GM12892 (cell line): ENCODE data around the gene COPG2. TPM values are rescaled to one million over a fixed set of nuclear protein-coding genes. Genes with fewer than 3 reads are reported as not detected.
"Not testable (repeated sequence)": the region's sequence is repeated elsewhere in the genome, so short reads cannot be mapped to it uniquely, and the experiment has no call there.

Experiments
- DNase-seq: peaks from one replicate; pipeline ENCODE4 v3.0.0; 2011; ENCODE audit not compliant: insufficient read length
- FAIRE-seq: peaks from 2 replicates; lab custom pipeline; 2011; peaks lifted over from hg19 to GRCh38; lab: Jason Lieb, UNC
- POLR2A ChIP-seq: IDR thresholded peaks from 2 replicates; pipeline ENCODE4 v1.6.1; 2011; ENCODE audit warnings: low read depth, low read length, control low read depth
- POLR2AphosphoS5 ChIP-seq: IDR thresholded peaks from 2 replicates; pipeline ENCODE4 v1.6.1; 2011; ENCODE audit warnings: low read depth, low read length, control low read depth
- TAF1 ChIP-seq: IDR thresholded peaks from 2 replicates; pipeline ENCODE4 v1.6.1; 2011; ENCODE audit warnings: low read depth, mild to moderate bottlenecking, control low read depth, low read length, borderline replicate concordance
- polyA plus RNA-seq: library from polyadenylated mRNA; unstranded; fragments of >200 nt; gene quantifications from one replicate; pipeline ENCODE4 v1.2.1, GENCODE V29; 2012; ENCODE audit warnings: missing spikeins, inconsistent platforms; ENCODE audit not compliant: missing spikeins

The COPG2 gene, protein sequence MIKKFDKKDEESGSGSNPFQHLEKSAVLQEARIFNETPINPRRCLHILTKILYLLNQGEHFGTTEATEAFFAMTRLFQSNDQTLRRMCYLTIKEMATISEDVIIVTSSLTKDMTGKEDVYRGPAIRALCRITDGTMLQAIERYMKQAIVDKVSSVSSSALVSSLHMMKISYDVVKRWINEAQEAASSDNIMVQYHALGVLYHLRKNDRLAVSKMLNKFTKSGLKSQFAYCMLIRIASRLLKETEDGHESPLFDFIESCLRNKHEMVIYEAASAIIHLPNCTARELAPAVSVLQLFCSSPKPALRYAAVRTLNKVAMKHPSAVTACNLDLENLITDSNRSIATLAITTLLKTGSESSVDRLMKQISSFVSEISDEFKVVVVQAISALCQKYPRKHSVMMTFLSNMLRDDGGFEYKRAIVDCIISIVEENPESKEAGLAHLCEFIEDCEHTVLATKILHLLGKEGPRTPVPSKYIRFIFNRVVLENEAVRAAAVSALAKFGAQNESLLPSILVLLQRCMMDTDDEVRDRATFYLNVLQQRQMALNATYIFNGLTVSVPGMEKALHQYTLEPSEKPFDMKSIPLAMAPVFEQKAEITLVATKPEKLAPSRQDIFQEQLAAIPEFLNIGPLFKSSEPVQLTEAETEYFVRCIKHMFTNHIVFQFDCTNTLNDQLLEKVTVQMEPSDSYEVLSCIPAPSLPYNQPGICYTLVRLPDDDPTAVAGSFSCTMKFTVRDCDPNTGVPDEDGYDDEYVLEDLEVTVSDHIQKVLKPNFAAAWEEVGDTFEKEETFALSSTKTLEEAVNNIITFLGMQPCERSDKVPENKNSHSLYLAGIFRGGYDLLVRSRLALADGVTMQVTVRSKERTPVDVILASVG
- 28.9 TPM for polyA plus RNA-seq

DNA sequence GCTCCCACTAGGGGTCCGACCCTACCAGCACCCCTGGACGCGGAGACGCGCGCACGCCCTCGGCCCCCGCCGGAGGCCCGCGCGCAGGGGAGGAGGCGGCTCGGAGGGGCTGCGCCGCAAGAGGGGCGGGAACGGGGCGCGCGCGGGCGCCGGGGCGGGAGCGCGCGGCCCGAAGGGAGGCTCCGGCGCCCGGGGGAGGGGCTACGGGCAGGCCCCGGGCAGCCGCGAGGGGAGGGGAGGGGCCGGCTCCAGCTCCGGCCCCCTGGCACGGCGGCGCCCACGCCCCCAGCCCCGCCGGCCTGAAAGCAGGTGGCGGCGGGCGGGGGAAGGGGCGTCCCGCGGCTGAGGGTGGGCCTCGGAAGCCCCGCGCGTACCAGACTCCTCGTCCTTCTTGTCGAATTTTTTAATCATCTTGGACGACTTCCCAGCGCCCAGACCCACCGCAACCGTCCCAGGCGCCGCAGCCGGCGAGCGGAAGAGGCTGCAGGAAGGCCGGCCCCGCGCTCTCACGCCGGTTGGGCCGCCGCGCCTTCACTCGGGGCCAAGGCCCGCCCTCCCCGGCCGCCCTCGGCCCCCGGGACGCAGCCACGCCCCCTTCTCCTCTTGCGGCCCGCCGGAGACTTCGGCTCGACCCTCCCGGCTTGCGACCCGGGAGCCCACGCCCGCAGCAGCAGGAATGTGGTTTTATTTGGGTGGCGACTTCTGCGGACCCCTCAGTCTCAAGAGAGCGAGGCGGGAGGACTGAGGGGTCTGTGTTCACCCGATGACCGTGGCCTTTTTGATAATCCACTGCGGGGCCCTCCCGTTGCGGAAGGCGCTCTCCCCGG is at the start of gene COPG2:
COPG2 (minus strand) TSS at position 491 of the 827 bp plus-strand sequence; CDS start at position 411, 80 bp downstream.
- DNase-seq (peak; percentile 92), FAIRE-seq (peak; percentile 96)
- TF ChIP-seq POLR2AphosphoS5 (no peak), TAF1 (peak; percentile 19; the same call in 1 of the 2 replicates), POLR2A (peak; percentile 52; the same call in 1 of the 2 replicates)

DNA sequence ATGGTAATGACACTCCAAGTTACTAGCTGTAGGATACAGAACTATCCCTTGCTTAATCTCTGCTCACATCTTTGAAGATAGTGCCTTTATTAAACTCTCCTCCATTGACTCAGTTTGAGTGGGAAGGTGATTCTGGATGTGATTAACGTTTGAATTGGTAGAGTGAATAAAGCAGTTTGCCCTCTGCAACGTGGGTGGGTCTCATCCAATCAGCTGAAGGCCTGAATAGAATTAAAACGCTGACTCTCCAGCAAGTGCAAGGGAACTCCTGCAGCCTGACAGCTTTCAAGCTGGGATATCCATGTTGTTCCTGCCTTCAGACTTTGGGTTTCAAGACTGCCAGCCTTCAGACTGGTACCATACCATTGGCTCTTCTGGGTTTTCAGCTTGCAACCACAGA is 43.9 kb upstream of the COPG2 start:
- TF ChIP-seq POLR2AphosphoS5 = no peak
- TF ChIP-seq TAF1 = no peak
- TF ChIP-seq POLR2A = no peak
- DNase-seq = no peak
- FAIRE-seq = no peak

DNA sequence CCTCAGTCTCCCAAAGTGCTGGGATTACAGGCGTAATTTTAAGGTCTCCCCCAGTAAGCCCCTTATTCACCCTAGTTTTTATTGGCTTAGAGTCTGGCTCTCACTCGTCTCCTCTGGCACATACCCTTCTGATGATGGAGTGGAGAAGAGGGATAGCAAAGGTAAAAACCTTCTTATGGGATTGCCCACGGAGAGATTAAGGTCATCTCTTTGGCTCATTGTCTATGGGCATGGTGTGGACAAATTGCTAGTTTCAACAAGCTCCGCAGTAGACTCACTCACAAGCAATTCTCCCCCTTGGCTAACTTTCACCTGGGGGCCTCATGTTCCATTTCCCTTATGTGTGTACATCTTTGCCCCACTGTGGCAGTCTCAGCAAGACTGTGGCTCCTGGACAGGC is 40.2 kb upstream of the COPG2 start:
- DNase-seq (no peak), FAIRE-seq (no peak)
- no peak for TF ChIP-seq POLR2AphosphoS5
- TF ChIP-seq TAF1 = no peak

DNA sequence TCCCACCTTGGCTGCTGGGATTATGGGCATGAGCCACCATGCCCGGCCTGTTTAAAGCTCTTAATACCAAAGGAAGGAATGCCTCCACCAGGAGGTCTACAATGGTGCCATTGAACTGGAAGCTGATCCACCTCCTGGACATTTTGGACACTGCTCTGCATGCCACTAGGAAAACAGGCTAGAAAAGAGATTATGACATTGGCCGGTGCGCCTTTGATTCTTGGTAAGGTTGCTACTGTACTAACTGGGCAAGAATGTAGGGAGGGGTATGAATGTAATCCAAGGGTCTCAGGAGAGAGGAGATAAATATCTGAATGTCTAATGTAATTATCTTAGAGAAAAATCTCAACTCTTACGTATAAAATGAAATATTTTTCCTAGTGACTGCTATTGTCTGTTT is 39.5 kb upstream of the COPG2 start:
- no peak for DNase-seq
- no peak for FAIRE-seq
- no peak for TF ChIP-seq POLR2AphosphoS5
- TF ChIP-seq POLR2A = no peak
- no peak for TF ChIP-seq TAF1

DNA sequence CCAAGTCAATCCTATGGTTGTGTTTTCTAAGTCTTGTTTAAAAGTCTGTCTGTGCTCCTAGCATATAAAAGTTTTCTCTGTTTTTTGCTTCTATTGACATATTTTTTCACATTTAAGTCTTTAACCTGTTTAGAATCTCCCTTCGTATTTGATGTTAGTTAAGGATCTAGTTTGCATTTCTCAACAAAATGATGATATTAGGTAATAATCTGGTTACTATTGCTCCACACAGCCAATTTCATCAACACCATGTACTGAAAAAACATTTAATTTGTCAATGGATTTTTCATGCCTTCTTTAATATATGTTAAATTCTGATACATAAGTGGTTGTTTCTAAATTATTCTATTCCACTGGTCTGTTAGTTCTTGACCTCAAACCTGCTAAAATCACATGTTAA is 35.3 kb upstream of the COPG2 start:
- TF ChIP-seq TAF1 = no peak
- no peak for TF ChIP-seq POLR2AphosphoS5
- no peak for TF ChIP-seq POLR2A
- FAIRE-seq (no peak), DNase-seq (no peak)

DNA sequence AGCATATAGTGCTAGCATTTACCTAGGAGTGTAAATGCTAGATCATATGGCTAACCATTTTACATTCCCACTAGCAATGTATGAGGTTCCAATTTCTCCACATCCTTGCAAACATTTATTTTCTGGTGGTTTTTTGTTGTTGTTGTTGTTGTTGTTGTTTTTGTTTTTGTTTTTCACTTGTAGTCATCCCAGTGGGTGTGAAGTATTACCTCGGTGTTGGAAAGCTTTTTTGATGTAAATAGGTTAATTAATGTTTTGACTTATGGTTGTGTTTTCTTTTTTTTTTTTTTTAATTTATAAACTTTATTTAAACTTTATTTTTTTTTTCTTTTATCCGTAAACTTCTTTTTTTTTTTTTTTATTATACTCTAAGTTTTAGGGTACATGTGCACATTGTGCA is 33.1 kb upstream of the COPG2 start:
- TF ChIP-seq POLR2A = no peak
- TF ChIP-seq TAF1 = no peak
- no peak for TF ChIP-seq POLR2AphosphoS5
- no peak for FAIRE-seq
- no peak for DNase-seq

DNA sequence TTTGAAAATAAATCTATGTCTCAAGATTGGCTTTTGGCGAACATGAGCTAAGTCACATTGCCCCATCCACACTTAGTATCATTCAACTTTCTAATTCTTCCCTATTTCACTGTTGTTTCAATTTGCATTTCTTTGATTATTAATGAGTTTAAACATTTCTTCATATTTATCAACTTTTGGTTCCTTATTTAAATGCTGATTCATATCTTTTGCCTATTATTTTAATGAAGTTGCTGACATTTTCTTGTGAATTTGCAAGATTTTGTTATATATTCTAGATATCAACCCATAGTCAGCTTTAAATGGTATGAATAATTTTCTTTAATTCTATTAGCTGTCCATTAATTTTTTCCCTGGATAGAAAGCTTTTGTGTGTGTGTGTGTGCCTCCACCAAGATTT is 32.2 kb upstream of the COPG2 start:
- TF ChIP-seq POLR2A = no peak
- no peak for TF ChIP-seq POLR2AphosphoS5
- TF ChIP-seq TAF1 = no peak
- FAIRE-seq (no peak), DNase-seq (no peak)

DNA sequence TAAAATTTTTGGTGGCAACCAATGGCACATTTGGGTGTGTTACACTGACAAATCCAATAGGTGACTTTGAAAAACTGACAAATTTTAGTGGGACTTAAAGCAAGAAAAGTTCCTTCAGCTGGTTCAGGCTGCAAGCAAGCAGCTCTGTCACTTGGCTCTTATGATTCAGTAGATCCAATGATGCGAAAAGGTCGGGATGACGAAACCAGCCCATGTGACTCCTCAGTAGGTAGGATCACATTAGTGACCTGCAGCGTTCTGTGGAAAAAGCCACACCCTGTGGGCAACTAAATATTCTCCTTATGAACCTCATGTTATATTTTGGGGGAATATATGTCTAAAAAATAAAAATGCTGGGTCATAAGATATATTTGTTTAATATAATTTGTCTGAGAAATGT is 31.1 kb upstream of the COPG2 start:
- FAIRE-seq = no peak
- TF ChIP-seq POLR2AphosphoS5 (no peak), TAF1 (no peak), POLR2A (no peak)

DNA sequence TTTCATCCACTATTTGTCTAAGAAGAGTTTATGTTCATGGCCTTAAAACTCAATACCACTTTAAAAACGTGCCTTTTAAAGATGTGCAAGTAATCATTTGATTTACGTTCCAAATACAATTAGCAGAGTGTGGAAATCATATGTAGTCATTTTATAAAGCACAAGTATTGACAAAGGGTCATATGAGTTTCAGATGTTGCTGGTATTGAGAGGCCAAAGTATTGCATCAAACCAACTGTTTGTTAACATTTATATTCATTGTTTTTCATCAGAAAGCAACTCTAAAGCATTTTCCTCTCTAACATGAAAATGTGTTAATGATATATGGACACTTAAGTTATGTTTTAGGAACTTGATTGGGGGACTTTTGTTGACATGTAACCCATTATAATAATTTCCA is 29.3 kb upstream of the COPG2 start:
- TF ChIP-seq POLR2A = no peak
- TF ChIP-seq TAF1 = no peak
- TF ChIP-seq POLR2AphosphoS5 = no peak
- FAIRE-seq (no peak), DNase-seq (no peak)

More for the DNA sequence above, 31.1 kb upstream of the COPG2 start:
- no peak for DNase-seq

DNA sequence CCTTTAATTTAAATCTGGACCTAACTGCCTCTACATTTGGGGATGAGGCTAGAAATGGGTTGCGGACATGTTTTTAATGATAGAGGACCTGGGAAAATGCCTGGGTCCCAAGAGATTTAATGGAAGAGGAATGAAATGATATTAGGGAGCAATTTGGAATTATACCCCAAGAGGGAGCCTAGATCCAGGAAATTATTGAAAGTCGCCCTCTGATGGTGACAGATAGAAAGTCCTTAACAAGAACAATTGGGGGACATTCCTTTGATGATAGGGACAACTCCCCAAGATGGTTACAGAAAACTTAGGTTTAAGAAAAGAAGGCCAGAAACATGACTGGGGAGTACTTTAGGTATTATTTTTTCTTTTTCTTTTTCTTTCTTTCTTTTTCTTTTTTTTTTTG is 27.3 kb upstream of the COPG2 start:
- no peak for FAIRE-seq
- DNase-seq = no peak
- TF ChIP-seq POLR2A (no peak), POLR2AphosphoS5 (no peak), TAF1 (no peak)

DNA sequence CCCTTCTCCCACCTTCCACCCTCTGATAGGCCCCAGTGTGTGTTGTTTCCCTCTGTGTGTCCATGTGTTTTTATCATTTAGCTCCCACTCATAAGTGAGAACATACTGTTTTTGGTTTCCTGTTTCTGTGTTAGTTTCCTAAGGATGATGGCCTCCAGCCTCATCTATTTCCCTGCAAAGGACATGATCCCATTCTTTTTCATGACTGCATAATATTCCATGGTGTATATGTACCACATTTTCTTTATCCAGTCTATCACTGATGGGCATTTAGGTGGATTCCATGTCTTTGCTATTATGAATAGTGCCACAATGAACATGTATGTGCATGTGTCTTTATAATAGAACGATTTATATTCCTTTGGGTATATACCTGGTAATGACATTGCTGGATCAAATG is 23.8 kb upstream of the COPG2 start:
- DNase-seq, FAIRE-seq: not testable (repeated sequence)

DNA sequence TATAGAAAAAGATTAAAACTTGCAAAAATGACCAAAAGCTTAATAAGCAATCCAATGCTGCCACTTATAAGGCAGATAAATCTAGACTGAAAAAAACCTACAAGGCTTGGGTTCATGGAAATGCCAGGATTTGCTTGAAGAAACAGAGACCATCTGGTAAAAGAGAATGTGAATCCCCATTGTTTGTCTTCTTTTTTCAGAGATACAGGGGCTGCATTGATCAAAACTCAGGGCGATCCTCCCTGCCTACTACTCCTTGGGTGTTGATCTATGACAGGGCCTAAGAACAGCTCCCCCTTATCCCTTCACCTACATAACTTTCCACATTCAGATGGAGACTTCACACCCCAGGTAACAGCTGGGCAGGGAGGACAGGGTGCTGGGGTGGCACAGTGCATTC is 21.1 kb upstream of the COPG2 start:
- DNase-seq (no peak), FAIRE-seq (no peak)
- TF ChIP-seq TAF1 = no peak
- TF ChIP-seq POLR2AphosphoS5 = no peak
- TF ChIP-seq POLR2A = no peak
